NCI-H1436 (cell line): ENCODE measurements around the gene TRIM37.
A peak's percentile ranks its signal among the peaks of the same experiment; 100 is the strongest.
"Not testable (repeated sequence)": the region's sequence is repeated elsewhere in the genome, so short reads cannot be mapped to it uniquely, and the experiment has no call there.

ENCODE experiments used
- DNase-seq: peaks from one replicate; lab custom pipeline; 2025; lab: John Stamatoyannopoulos, UW

Gene TRIM37

DNA sequence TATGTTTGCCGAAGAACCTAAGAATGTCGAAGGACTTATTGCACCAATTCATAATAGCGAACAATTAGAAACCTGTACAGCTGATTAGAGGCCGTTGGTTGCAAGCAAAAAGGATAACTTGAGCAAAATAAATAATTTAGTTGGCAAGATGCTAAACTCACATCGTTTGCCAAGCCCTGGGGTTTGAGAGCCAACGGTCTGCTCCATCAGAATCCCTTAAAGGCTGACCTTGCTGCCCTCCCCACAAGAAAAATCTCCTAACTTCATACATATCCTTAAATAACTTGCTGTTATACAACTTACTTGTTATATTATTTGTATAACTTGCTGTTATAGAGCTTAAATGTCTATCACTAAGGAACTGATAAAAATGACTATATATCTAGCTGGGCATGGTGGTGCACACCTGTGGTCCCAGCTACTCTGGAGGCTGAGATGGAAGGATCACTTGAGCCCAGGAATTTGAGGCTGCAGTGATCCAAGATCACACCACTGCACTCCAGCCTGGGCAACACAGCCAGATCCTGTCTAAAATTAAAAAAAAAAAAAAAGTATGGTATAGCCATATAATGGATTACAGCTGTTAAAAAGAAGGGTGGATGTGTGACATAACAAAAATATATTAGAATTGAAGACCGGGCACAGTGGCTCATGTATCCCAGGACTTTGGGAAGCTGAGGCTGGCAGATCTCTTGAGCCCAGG, 1.9 kb upstream of the TRIM37 start:
- DNase-seq = no peak

DNA sequence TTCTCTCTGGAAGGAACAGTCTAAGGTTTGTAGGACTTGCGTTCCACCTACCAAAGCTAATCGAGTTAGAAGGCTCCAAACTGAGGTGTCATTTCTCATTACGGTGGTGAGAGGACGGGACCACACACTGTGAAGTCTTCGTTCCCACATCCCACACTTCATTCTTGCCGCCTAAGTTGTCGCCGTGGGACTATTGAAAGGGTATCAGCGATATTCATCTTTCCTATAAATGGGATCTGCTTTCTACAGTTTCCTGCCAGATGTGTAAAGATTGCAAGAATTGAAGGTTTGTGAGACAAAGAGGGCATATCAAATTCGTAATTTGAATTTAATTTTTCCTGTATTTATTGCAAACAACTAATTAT, 608 bp upstream of the TRIM37 start:
- no peak for DNase-seq

DNA sequence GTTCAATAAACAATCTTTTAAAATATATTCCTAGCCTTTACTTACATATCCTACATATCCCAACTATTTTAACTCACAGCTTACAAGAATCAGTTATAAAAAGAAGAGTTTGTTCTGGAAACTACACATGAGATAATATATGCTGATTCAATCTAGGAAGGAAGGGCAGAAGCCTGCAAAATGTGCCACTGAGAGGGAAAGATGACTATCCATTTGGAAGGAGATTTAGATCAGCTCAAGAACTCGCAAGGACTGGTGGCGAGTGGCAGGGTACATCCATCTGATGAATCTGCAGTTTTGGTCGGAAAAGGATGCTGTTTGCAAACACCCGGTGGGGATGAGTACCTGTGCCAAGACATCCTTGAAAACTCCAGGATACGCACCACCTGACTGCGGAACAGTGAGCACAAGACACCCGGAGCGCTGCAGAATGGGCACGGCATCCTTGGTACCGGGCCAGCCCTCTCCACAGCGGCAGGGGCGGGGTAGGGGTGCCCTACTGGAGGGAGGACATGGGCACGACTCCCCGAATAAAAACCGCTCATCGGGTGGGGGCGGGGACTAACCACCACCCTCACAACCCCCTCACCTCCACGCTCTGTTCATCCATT, 723 bp downstream of the TRIM37 start:
- DNase-seq = peak; percentile 31

- DNase-seq = no peak
These were observed 5.5 kb downstream of the TRIM37 start for GRCh38 chr17:59101178-59101577.

DNA sequence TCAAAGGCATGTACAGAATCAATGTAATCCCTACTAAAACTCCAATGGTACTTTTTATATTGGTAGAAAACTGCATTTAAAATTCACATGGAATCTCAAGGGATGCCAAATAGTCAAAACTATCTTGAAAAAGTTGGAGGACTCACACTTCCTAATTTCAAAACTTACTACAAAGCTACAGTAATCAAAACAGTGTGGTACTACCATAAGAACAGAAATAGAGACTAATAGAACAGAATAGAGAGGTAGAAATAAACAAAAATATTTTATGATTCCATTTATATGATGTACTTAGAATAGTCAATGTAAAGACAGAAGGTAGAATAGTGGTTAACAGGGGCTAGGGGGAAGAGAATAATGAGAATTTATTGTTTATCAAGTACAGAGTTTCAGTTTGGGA, 8.8 kb downstream of the TRIM37 start:
- DNase-seq = no peak

DNA sequence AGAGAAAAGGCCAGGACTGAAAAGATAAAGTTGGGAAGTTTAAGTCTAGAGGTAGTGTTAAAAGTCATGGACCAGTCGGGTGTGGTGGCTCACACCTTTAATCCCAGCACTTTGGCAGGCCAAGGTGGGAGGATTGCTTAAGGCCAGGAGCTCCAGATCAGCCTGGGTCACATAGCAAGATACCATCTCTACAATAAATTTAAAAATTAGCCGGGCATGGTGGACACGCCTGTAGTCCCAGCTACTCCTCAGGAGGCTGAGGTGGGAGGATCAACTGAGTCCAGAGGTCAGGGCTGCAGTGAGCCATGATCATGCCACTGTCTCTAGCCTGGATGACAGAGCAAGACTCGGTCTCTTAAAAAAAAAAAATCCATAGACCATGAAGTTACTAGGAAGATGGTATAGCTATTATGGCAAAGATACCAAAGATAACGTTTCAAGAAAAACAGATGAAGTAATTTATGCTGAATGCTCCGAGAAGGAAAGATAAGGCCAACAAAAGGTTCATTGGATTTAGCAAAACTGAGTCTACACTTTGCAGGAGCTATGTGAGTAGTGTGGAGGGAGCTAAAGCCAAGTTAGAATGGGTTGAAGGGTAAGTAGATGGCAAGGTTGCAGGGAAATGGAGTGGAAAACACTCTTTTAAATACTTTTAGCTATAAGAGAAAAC, 11.7 kb downstream of the TRIM37 start:
- no peak for DNase-seq

DNA sequence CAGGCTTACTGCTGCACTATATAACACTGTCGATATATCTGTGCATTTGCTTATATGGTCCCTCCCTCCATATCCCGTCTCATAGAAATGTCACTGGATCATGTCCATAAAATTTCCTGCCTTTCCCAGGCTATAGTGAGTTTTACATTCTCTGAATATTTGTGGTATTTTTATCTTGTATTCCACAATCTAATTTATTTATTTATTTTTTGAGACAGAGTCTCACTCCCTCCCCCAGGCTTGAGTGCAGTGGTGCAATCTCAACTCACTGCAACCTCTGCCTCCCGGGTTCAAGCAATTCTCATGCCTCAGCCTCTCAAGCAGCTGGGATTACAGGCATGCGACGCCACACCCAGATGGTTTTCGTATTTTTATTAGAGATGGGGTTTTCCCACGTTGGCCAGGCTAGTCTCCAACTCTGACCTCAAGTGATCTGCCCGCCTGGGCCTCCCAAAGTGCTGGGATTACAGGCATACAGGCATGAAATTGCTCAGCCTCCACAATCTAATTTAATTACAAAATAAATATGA, 12.9 kb downstream of the TRIM37 start:
- no peak for DNase-seq

GRCh38 chr17:59093145-59093701, 13.5 kb downstream of the TRIM37 start:
- DNase-seq = no peak

DNA sequence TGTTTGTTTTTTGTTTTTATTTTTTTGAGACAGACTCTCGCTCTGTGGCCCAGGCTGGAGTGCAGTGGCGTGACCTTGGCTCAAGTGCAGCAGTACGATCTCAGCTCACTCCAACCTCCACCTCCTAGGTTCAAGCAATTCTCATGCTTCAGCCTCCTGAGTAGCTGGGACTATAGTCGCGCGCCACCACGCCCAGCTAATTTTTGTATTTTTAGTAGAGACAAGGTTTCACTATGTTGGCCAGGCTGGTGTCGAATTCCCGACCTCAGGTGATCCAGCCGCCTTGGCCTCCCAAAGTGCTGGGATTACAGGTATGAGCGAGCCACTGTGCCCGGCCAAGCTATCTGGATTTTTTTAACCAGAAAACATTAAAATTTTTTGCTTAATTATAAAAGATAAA, 16.1 kb downstream of the TRIM37 start:
- DNase-seq = not testable (repeated sequence)

DNA sequence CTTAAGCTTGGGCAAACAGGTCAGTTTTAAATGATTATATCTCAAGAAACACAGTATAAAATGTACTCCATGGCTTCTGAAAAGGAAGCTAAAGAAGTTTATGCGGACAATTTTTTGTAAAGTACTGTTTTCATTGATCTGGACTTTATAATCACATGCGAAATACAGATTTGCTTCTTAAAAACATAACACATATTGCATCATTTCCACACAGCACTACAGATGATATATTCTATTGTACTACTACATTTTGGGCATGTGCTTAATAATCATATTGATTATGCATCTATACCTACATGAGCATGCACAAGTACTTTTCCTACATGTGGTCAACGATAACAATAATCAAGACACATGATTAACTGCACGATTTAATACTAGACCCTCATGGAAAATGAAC, 22.5 kb downstream of the TRIM37 start:
- no peak for DNase-seq

GRCh38 chr17:59074494-59074893, 32.2 kb downstream of the TRIM37 start:
- no peak for DNase-seq

GRCh38 chr17:59073972-59074371, 32.7 kb downstream of the TRIM37 start:
- no peak for DNase-seq

DNA sequence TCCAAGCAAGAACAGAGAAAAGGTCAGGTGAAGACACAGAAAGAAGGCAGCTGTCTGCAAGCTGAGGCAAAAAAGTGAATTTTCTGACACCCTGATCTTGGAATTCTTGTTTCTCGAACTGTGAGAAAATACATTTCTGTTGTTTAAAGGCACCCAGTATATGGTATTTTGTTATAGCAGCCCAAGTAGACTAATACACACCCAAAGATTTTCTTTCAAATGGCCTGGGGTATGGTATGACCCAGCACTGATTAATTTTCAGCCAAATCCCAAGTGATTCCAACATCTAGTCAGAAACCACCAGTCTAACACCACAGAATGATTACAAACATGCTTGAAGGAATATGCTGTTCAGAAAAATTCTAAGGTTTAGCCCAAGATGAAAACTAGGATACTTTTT, 36.8 kb downstream of the TRIM37 start:
- DNase-seq = no peak

GRCh38 chr17:59067756-59068155, 38.9 kb downstream of the TRIM37 start:
- DNase-seq = no peak

- no peak for DNase-seq
These were observed 39.3 kb downstream of the TRIM37 start for GRCh38 chr17:59067340-59067739.

DNA sequence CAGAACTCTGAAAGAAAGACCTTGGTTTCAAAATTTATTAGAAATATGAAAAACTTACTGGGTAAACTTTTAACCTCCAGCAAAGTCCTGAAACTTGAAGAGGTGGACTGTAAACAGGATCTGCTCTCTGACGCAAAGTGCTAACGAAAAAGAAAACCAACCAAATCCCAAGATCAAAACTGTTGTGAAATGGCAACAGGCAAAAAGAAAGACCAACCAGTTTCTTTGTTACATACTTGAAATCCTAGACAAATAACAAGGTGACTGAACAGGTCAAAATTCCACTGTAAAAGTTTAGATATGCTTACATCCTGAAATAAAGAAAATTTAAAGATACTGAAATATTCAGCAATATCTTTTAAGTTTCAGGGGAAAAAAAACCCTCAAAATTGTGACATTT, 44.2 kb downstream of the TRIM37 start:
- DNase-seq = no peak

GRCh38 chr17:59056857-59057256, 49.8 kb downstream of the TRIM37 start:
- DNase-seq = no peak

- DNase-seq = no peak
These were observed 56.9 kb downstream of the TRIM37 start for GRCh38 chr17:59049798-59050197.

DNA sequence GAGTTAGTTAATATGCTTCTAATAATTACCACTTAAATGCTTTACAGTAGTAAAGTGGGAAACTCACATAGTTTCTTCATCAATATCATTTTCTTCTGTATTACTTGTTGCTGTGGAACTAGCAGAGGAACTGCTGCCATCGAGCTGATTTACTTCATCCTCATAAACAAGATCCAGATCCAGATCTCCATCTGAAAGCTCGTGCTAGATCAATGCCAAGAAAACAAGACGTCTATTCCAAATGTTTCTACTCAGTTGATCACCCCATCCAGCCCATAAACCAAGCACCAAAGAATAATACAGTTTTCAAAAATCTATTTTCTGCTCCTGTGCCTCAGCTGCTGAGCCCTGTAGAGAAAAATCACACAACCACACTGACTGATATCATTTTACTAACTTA, 59.1 kb downstream of the TRIM37 start:
- DNase-seq = no peak

DNA sequence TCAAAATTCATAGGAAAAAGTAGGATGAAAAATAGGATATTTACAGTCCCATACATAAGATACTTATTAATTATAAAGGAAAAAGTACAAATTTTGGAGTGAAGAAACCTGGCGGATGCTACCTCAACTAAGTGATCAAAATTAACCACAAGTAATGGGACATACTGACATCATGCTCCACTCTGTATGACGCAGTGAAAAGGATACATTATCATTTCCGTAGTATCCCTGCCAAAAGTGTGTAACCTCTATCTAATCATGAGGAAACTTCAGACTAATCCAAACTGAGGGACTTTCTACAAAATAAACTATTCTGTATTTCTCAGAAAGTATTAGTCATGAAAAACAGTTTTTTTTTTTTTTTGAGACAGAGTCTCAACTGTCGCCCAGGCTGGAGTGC, 60.5 kb downstream of the TRIM37 start:
- DNase-seq = no peak

- no peak for DNase-seq
These were observed 67.9 kb downstream of the TRIM37 start for GRCh38 chr17:59038734-59039133.

DNA sequence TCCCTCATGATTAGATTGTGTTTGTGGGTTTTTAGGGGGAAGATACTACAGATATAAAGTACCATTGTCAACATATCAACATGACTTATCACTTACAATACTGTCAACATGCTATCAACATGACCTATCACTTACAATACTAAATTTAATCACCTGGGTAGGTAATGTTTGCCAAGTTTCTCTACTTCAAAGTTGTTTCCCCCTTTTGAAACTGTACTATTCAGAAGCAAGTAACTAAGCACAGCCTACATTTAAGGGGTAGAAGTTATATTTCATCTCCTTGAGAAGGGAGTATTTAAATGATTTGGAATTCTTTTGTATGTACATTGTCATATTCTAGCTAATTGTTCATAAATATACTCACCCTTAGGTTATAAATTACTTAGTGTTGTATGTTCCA, 68.7 kb downstream of the TRIM37 start:
- DNase-seq = no peak

DNA sequence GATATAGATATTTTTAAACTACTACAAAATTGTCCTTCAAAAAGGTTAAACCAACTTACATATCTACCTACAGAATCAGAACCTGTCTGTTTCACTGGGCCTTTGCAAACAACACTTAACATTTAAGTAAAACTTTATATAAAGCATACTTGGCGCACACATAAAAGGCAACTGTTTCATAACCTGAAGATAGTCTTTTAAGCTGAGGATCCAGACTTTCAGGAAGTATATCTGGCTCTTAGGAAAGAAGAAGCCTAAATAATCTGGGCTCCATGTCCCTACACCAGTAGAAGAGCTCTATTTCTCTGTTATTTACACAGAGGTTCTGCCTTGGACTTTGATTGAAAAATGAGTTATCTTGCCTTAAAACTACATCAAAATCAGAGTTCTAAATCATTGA, 75.9 kb downstream of the TRIM37 start:
- no peak for DNase-seq
